GM12878 (cell line): ENCODE results near the gene PLEKHA1. TPM values are rescaled to one million over a fixed set of nuclear protein-coding genes. Genes with fewer than 3 reads are reported as not detected.

Source experiments
- ATAC-seq: fragments of 200-7000 bp; cut with Tn5 transposase; 3 replicates; pipeline ENCODE4 v1.9.1; 2020; ENCODE audit warnings: mild to moderate bottlenecking, moderate library complexity
- BruUV-seq: library from RNA; stranded (reverse); fragments of 400-500 nt; replicated peaks from 2 replicates; lab custom pipeline; 2021; lab: Mats Ljungman, UMichigan
- CTCF ChIA-PET: fragments of 300-600 bp; sonication (Branson Sonifier 250); formaldehyde crosslinking; extraction: SDS; loops from one replicate; lab custom pipeline; 2021; ENCODE audit warnings: inconsistent platforms; lab: Yijun Ruan, JAX
- POLR2A ChIA-PET: fragments of 350-600 bp; formaldehyde crosslinking; extraction: SDS; loops from one replicate; lab custom pipeline; 2021; ENCODE audit warnings: inconsistent platforms; lab: Charles Lee
- RAD21 ChIA-PET: fragments of 300-600 bp; sonication (Branson Sonifier 250); formaldehyde crosslinking; loops from one replicate; lab custom pipeline; 2023; ENCODE audit warnings: antibody characterized with exemption; ENCODE audit not compliant: unreplicated experiment; lab: Charles Lee
- SMC1A ChIA-PET: fragments of 300-600 bp; sonication (Branson Sonifier 250); formaldehyde crosslinking; loops from one replicate; lab custom pipeline; 2023; ENCODE audit not compliant: unreplicated experiment, uncharacterized antibody; lab: Charles Lee
- DNase-seq: peaks from one replicate; pipeline ENCODE4 v3.0.0-alpha.2; 2011; ENCODE audit warnings: low read depth, low spot score
- FAIRE-seq: peaks from 3 replicates; lab custom pipeline; 2011; peaks lifted over from hg19 to GRCh38; lab: Jason Lieb, UNC
- H2AFZ ChIP-seq: 2 replicates; pipeline ENCODE4 v1.6.0; 2011; ENCODE audit warnings: low read depth, low read length, control low read depth; ENCODE audit not compliant: control insufficient read depth
- H3K27ac ChIP-seq: 2 replicates; pipeline ENCODE4 v1.5.1; 2011; ENCODE audit warnings: control low read depth; ENCODE audit not compliant: control insufficient read depth, insufficient read depth
- H3K27me3 ChIP-seq, 2 experiments: replicated peaks in 1 of 2; 2 replicates each; pipeline versions ENCODE4 v1.6.0 to v1.6.1; 2011; ENCODE audit warnings: low read length in 1 of 2; ENCODE audit not compliant: control insufficient read depth in 2 of 2, insufficient read depth in 2 of 2
- H3K36me3 ChIP-seq, 2 experiments: 2 replicates each; pipeline ENCODE4 v1.5.1; 2011; ENCODE audit warnings: low read length in 1 of 2; ENCODE audit not compliant: control insufficient read depth in 2 of 2, insufficient read depth in 2 of 2
- H3K4me1 ChIP-seq: 2 replicates; pipeline ENCODE4 v1.6.1; 2011; ENCODE audit warnings: mild to moderate bottlenecking, low read length, moderate library complexity, mixed read lengths; ENCODE audit not compliant: control insufficient read depth, insufficient read depth
- H3K4me2 ChIP-seq: 2 replicates; pipeline ENCODE4 v1.6.0; 2011; ENCODE audit warnings: control low read depth; ENCODE audit not compliant: control insufficient read depth, insufficient read depth
- H3K4me3 ChIP-seq: fragments of 200-600 bp; sonication (generic); 2 replicates; pipeline ENCODE4 v1.5.1; 2016
- H3K79me2 ChIP-seq: 2 replicates; pipeline ENCODE4 v1.6.0; 2011; ENCODE audit warnings: low read length; ENCODE audit not compliant: control insufficient read depth, insufficient read depth
- H3K9ac ChIP-seq: 2 replicates; pipeline ENCODE4 v1.8.0; 2011; ENCODE audit warnings: low read length, control low read depth, mixed read lengths; ENCODE audit not compliant: control insufficient read depth, insufficient read depth
- H3K9me3 ChIP-seq: replicated peaks from 3 replicates; pipeline ENCODE4 v1.5.1; 2011; ENCODE audit warnings: mild to moderate bottlenecking, low read length; ENCODE audit not compliant: control insufficient read depth, insufficient read depth
- H4K20me1 ChIP-seq: 2 replicates; pipeline ENCODE4 v1.6.0; 2011; ENCODE audit not compliant: control insufficient read depth, insufficient read depth
- CHD4 ChIP-seq: fragments of 200-600 bp; sonication (generic); IDR thresholded peaks from 2 replicates; pipeline ENCODE4 v1.6.1; 2016; ENCODE audit warnings: mild to moderate bottlenecking
- EP300 ChIP-seq, 2 experiments: fragments of 150-350 bp in 1 of 2; IDR thresholded peaks; 2 replicates each; pipeline ENCODE4 v1.6.1; 2011 to 2012; ENCODE audit warnings: low read depth in 2 of 2, low read length in 2 of 2, borderline replicate concordance in 1 of 2, improper control_type of control experiment in 1 of 2, inconsistent platforms in 1 of 2; ENCODE audit not compliant: control insufficient read depth in 1 of 2
- FOS ChIP-seq: IDR thresholded peaks from 3 replicates; pipeline ENCODE4 v1.6.1; 2011; ENCODE audit warnings: borderline replicate concordance; ENCODE audit not compliant: insufficient read length; ENCODE audit errors: extremely low read depth
- GABPA ChIP-seq: IDR thresholded peaks from 2 replicates; pipeline ENCODE4 v1.6.1; 2014; ENCODE audit warnings: antibody characterized with exemption, low read depth, mild to moderate bottlenecking, inconsistent platforms
- HDAC6 ChIP-seq: fragments of 200-600 bp; sonication (generic); IDR thresholded peaks from one replicate; pipeline ENCODE4 v1.8.0; 2017; ENCODE audit warnings: antibody characterized with exemption; ENCODE audit not compliant: unreplicated experiment
- HSF1 ChIP-seq: fragments of 150-350 bp; IDR thresholded peaks from 2 replicates; pipeline ENCODE4 v1.6.1; 2014; ENCODE audit warnings: mild to moderate bottlenecking, low read depth, low read length
- MXI1 ChIP-seq: fragments of 150-350 bp; IDR thresholded peaks from 2 replicates; pipeline ENCODE4 v1.6.1; 2011; ENCODE audit warnings: low read depth, mild to moderate bottlenecking, inconsistent platforms, low read length, improper control_type of control experiment
- MYC ChIP-seq: IDR thresholded peaks from 2 replicates; pipeline ENCODE4 v1.6.1; 2011; ENCODE audit warnings: mild to moderate bottlenecking, low read length, moderate library complexity, inconsistent platforms; ENCODE audit not compliant: insufficient read depth, insufficient replicate concordance, insufficient read length, severe bottlenecking
- NRF1 ChIP-seq: conservative IDR thresholded peaks from 2 replicates; pipeline ENCODE4 v1.6.1; 2011; ENCODE audit warnings: mild to moderate bottlenecking, low read depth, low read length, improper control_type of control experiment
- PBX3 ChIP-seq: IDR thresholded peaks from 2 replicates; pipeline ENCODE4 v1.6.1; 2011; ENCODE audit warnings: mild to moderate bottlenecking, low read depth, low read length, moderate library complexity; ENCODE audit not compliant: insufficient replicate concordance
- PML ChIP-seq: IDR thresholded peaks from 2 replicates; pipeline ENCODE4 v1.6.1; 2012; ENCODE audit warnings: low read length, inconsistent platforms
- SP1 ChIP-seq: IDR thresholded peaks from one replicate; pipeline ENCODE4 v1.6.1; 2011; ENCODE audit warnings: low read depth, low read length
- SREBF2 ChIP-seq: IDR thresholded peaks from 2 replicates; pipeline ENCODE4 v1.6.1; 2012; ENCODE audit warnings: mild to moderate bottlenecking, low read length
- ZBTB33 ChIP-seq: fragments of 450-650 bp; IDR thresholded peaks from 2 replicates; pipeline ENCODE4 v1.6.1; 2017; ENCODE audit warnings: mild to moderate bottlenecking
- WGBS: methylation state at CpG from one replicate; pipeline ENCODE4 v1.1.6; 2016; ENCODE audit warnings: low lambda C conversion rate; ENCODE audit not compliant: insufficient replicate concordance, insufficient coverage; ENCODE audit errors: missing lambda C conversion rate; 5-methylcytosine and 5-hydroxymethylcytosine counted together
- in situ Hi-C: fragments of 300-500 bp; cut with MboI; formaldehyde crosslinking; loops from 9 replicates; pipeline ENCODE4 v1.14.3; 2018; ENCODE audit warnings: mixed read lengths
- intact Hi-C: fragments of 100-400 bp; cut with micrococcal nuclease; formaldehyde crosslinking; loops from one replicate; pipeline ENCODE4 v1.14.2; 2022; ENCODE audit not compliant: unreplicated experiment
- polyA plus RNA-seq, 11 experiments: library from polyadenylated mRNA; depleted of rRNA in 4 of 11; unstranded in 6 of 11; stranded (reverse) in 5 of 11; fragments of >200 nt; fragmentation: Nextera tagmentation in 4 of 11; fragmentation: Illumina TruSeq in 1 of 11; extraction: Ambion mirVana in 4 of 11; extraction: Trizol in 1 of 11; gene quantifications; 1 replicate in 1 of 11; 2 replicates in 10 of 11; pipeline versions ENCODE4 v1.2.1 to v1.2.3, GENCODE V29; 2011 to 2016; ENCODE audit warnings: inconsistent platforms in 2 of 11, missing spikeins in 2 of 11, low read depth in 1 of 11
- total RNA-seq, 4 experiments: library from RNA; depleted of rRNA in 3 of 4; stranded (reverse); fragments of >200 nt in 3 of 4; fragmentation: Illumina TruSeq in 1 of 4; extraction: Trizol in 1 of 4; gene quantifications; 2 replicates each; pipeline versions ENCODE4 v1.2.1 to v1.2.3, GENCODE V29; 2013 to 2021

The PLEKHA1 gene
- total and polyA plus RNA-seq, 10 of the 15 experiments (the other 5 are each of a cell fraction or from before 2014, with no cell fraction given) = 0.15 to 6.0 (median 0.32) TPM

- H3K79me2 ChIP-seq = no peaks in the 10 kb centered on the region
- peaks cover 0 to 2% of the 10 kb centered on the region in 2 experiments for H3K27me3 ChIP-seq
- no peaks in the 10 kb centered on the region for H3K36me3 ChIP-seq
- ChIA-PET POLR2A (no interaction called here), CTCF (no interaction called here), SMC1A (no interaction called here), RAD21 (no interaction called here)
- BruUV-seq = no TSS peak
- H3K27ac ChIP-seq = no peak overlapping the region
- H3K4me1 ChIP-seq = no peaks in the 10 kb centered on the region
- H4K20me1 ChIP-seq = no peaks in the 10 kb centered on the region
- H3K9ac ChIP-seq = no peak overlapping the region
- in situ Hi-C loops = no loop called here
- FAIRE-seq (no peak), ATAC-seq (no peak), DNase-seq (no peak)
- H3K4me2 ChIP-seq = no peak overlapping the region
- no peak overlapping the region for H3K4me3 ChIP-seq
- H2AFZ ChIP-seq = no peak overlapping the region
- no peaks in the 10 kb centered on the region for H3K9me3 ChIP-seq
- WGBS = 12% methylated on average over 15 of the region's 15 CpGs
- no peak for TF ChIP-seq GABPA
- TF ChIP-seq HSF1 = no peak
- TF ChIP-seq MYC = no peak
- TF ChIP-seq NRF1 = no peak
- no peak for TF ChIP-seq PML
- no peak for TF ChIP-seq PBX3
- TF ChIP-seq HDAC6 = no peak
- TF ChIP-seq SP1 = no peak
- TF ChIP-seq CHD4 = no peak
- TF ChIP-seq MXI1 = no peak
- no peak for TF ChIP-seq EP300 (IDR thresholded peaks at IDR 0.05; ENCODE audit: borderline replicate concordance in 1 of 2, control insufficient read depth in 1 of 2, low read depth in 2 of 2, low read length in 2 of 2)
- TF ChIP-seq FOS = no peak
- no peak for TF ChIP-seq ZBTB33
- TF ChIP-seq SREBF2 = no peak
- intact Hi-C loops = no loop called here
Observed at GRCh38 chr10:122474131-122474818, 99.8 kb downstream of the PLEKHA1 start.
